ENCODE results near the gene STARD10. TPM values are rescaled to one million over a fixed set of nuclear protein-coding genes. Genes with fewer than 3 reads are reported as not detected.

The STARD10 gene
- total and polyA plus RNA-seq, 9 of the 15 experiments (the other 6 are each of a cell fraction or from before 2014, with no cell fraction given) = 0.15 to 52.9 (median 32.3) TPM

DNA sequence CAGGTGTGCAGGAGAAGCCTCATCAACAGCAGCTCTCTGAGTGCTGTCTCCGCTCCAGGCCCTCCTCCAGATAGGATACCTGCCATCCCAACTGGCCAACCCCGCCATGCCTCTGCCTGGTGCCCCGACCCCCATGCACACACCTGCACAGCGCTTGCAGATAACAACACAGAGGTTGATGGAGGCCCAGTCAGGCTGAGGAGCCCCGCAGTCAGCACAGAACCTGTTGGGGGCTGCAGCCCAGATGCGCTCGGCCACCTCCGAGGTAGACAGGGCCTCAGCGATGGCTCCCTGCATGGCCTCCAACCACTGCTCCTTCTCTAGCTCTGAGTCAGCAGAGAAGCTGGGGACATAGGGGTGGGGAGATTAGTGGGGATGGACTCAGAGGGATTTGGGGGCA, 86.8 kb downstream of the STARD10 start:
- no peak overlapping the region; a peak in 1 of 4 replicates for H3K9ac ChIP-seq (ENCODE audit: insufficient read depth in 1 of 2, low read depth in 2 of 2, low read length in 2 of 2)
- no peak overlapping the region for H2AFZ ChIP-seq (ENCODE audit: low read depth, low read length)
- FAIRE-seq = no peak
- no peak overlapping the region for H3K4me3 ChIP-seq
- 94% methylated on average over 9 of the region's 9 CpGs for WGBS (ENCODE audit: insufficient coverage, low coverage, missing lambda C conversion rate)
- H3K9me1 ChIP-seq (ENCODE audit: control insufficient read depth, insufficient read depth, low read length) = no peaks in the 10 kb centered on the region
- H3K27me3 ChIP-seq (ENCODE audit: control insufficient read depth in 2 of 2, insufficient read depth in 2 of 2, low read length in 2 of 2) = no peaks in the 10 kb centered on the region
- POLR2A ChIA-PET = interaction anchor here (1.1 kb wide), 1 partner anchor 9 kb away, joined by 3 read pairs; no protein-coding TSS in a partner anchor
- H3K4me1 ChIP-seq (replicated peaks in 1 of 2; ENCODE audit: control insufficient read depth in 2 of 2, insufficient read depth in 2 of 2, low read length in 2 of 2) = peaks cover 0 to 34% of the 10 kb centered on the region in 2 experiments; a peak in 1 of 5 replicates
- intact Hi-C loops (cut with micrococcal nuclease) = no loop called here
- no peak overlapping the region for H3K27ac ChIP-seq (ENCODE audit: extremely low read depth, low read depth, low read length)
- ATAC-seq = no peak
- in situ Hi-C loops (cut with MboI) = no loop called here
- TF ChIP-seq, protein P1, sequence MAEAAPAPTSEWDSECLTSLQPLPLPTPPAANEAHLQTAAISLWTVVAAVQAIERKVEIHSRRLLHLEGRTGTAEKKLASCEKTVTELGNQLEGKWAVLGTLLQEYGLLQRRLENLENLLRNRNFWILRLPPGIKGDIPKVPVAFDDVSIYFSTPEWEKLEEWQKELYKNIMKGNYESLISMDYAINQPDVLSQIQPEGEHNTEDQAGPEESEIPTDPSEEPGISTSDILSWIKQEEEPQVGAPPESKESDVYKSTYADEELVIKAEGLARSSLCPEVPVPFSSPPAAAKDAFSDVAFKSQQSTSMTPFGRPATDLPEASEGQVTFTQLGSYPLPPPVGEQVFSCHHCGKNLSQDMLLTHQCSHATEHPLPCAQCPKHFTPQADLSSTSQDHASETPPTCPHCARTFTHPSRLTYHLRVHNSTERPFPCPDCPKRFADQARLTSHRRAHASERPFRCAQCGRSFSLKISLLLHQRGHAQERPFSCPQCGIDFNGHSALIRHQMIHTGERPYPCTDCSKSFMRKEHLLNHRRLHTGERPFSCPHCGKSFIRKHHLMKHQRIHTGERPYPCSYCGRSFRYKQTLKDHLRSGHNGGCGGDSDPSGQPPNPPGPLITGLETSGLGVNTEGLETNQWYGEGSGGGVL (CRISPR knock-in tag; IDR thresholded peaks at IDR 0.05) = no peak
- TF ChIP-seq HSF4 (CRISPR knock-in tag; IDR thresholded peaks at IDR 0.05; ENCODE audit: borderline replicate concordance) (no peak), NONO (IDR thresholded peaks at IDR 0.05; ENCODE audit: low read depth in 2 of 2, low read length in 1 of 2) (no peak), NR2F6 (CRISPR knock-in tag; IDR thresholded peaks at IDR 0.05) (no peak), TEAD4 (IDR thresholded peaks at IDR 0.05; ENCODE audit: low read length) (no peak), TEAD4 (CRISPR knock-in tag; IDR thresholded peaks at IDR 0.05; ENCODE audit: borderline replicate concordance) (no peak)
- TF ChIP-seq, protein P2, sequence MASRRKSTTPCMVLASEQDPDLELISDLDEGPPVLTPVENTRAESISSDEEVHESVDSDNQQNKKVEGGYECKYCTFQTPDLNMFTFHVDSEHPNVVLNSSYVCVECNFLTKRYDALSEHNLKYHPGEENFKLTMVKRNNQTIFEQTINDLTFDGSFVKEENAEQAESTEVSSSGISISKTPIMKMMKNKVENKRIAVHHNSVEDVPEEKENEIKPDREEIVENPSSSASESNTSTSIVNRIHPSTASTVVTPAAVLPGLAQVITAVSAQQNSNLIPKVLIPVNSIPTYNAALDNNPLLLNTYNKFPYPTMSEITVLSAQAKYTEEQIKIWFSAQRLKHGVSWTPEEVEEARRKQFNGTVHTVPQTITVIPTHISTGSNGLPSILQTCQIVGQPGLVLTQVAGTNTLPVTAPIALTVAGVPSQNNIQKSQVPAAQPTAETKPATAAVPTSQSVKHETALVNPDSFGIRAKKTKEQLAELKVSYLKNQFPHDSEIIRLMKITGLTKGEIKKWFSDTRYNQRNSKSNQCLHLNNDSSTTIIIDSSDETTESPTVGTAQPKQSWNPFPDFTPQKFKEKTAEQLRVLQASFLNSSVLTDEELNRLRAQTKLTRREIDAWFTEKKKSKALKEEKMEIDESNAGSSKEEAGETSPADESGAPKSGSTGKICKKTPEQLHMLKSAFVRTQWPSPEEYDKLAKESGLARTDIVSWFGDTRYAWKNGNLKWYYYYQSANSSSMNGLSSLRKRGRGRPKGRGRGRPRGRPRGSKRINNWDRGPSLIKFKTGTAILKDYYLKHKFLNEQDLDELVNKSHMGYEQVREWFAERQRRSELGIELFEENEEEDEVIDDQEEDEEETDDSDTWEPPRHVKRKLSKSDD (conservative IDR thresholded peaks at IDR 0.05; ENCODE audit: low read length) = no peak
- BruUV-seq (replicated peaks) = no TSS peak
- no peaks in the 10 kb centered on the region for H4K20me1 ChIP-seq (replicated peaks; ENCODE audit: control insufficient read depth, insufficient read depth, low read length)
- no peaks in the 10 kb centered on the region for H3K79me2 ChIP-seq (ENCODE audit: control insufficient read depth, insufficient read depth, low read length)
- H3K9me3 ChIP-seq (replicated peaks; ENCODE audit: control insufficient read depth, insufficient read depth, low read depth, low read length) = no peaks in the 10 kb centered on the region
- peaks cover 91% of the 10 kb centered on the region; the same call in 2 of the 3 replicates for H3K36me3 ChIP-seq (ENCODE audit: control insufficient read depth, insufficient read depth, low read length)
- no peak for DNase-seq (ENCODE audit: extremely low read depth in 1 of 4, low spot score in 3 of 4)
- CTCF ChIA-PET (ENCODE audit: low intra/inter-chr PET ratio) = no interaction called here
- H3K4me2 ChIP-seq (ENCODE audit: insufficient read depth, low read length) = no peak overlapping the region

Data from K562 (cell line).